Caki2 (cell line): ENCODE measurements around the gene NKRF. TPM values are rescaled to one million over a fixed set of nuclear protein-coding genes. Genes with fewer than 3 reads are reported as not detected.

Experiments used
- DNase-seq: peaks from one replicate; pipeline ENCODE4 v3.0.0-alpha.2; 2015; ENCODE audit warnings: low read depth
- in situ Hi-C: cut with HindIII; loops from 2 replicates; pipeline ENCODE4 v1.10.0; 2016; ENCODE audit warnings: low sequenced_read_pairs, low pct_unique_long_range_greater_than_20kb, mixed read lengths
- total RNA-seq: library from RNA; depleted of rRNA; stranded (reverse); fragments of >200 nt; shearing (Covaris generic); gene quantifications from 2 replicates; pipeline ENCODE4 v1.2.3, GENCODE V29; 2014; ENCODE audit warnings: low replicate concordance

The NKRF gene
- total RNA-seq, 1 experiment from 2014 or later, result 5.2 TPM

DNA sequence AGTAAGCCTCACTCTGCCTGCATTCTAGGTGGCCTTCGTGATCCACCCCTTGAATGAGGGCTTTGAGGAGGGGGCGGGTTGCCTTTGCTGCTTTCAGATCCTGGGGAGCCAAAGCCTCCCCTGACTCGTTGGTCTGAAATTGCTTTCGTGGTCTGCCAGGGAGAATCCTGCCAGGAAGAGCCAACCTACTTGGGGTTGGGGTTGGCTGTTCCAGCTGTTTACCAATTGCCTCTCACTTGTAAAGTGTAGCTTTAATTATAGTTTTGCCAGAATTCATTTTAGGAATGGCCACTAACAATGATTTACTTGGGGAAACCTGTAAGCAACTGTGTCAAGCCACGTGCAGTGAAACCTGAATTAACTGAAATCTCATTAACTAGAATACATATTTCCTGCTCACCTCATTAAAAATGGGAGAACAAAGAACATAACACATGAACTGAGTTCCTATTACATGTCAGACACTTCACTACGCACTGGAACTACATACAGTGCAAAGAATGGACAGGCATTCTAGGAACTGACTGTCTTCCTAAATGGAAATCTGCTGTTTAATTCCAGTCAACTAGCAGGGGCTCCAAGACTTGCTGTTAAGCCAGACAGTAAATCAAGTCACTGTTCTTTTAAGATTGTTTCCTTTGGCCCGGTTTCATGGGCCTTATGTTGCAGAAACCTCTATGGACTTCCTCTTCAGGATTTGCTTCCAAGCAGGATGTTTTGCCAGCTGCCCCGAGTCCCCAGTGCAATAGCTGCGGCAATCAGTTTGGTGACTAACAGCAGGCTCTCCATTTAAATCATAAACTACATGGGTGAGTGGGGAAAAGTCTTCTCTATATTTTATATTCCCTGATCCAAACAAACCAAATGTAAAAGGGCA is 16.4 kb upstream of the NKRF start:
- in situ Hi-C loops, result no loop called here
- no peak for DNase-seq

DNA sequence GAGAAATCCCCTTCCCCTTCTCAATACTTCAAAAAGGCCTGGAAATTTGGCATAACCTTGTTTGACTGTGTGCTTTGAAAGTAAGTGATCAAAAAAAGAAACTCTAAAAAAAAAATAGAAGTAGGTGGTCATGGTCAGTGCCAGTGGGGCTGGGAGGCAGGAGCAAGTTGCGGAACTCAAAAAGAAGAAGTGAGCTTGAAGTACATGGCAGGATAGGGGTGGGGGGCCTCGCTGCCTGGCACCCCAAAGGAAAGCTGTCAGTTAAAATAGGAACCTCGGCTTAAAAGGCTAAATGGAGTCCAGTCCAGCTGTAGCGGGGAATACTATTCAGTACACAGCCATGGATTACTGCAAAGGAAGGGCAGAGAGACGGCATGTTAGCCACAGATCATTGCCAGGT is 12.2 kb upstream of the NKRF start:
- in situ Hi-C loops, result no loop called here
- no peak for DNase-seq

DNA sequence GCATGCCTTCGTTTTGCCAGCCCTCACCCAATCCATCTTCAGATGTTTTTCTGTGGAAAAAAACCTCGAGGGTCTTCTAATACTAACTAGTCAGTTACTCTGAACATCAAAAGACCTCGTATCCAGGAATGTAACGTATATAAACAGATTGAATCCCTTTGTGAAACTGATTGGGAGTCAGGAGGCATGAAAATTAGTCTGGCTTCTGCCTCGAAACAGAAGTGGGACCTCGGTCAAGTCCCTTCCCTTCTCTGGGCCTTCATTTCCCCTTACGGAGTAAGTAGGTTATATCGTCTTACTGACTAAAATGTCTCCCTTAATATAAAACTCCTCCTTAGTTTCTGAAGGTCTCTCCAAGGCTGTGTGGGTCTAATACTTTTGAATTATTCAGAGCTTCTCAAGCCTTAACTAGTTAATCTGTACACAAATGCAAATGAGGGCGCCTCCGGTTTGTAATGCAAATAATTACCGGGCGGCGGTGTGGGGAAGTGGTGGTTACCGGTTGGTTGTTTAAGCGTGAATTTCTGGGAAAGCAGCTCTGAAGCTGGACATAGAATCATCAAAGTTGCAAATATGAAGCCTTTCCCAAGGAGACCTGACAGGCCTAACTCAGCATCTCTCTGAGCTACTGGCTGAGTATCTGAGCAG is 11.4 kb upstream of the NKRF start:
- no peak for DNase-seq
- in situ Hi-C loops, result no loop called here

DNA sequence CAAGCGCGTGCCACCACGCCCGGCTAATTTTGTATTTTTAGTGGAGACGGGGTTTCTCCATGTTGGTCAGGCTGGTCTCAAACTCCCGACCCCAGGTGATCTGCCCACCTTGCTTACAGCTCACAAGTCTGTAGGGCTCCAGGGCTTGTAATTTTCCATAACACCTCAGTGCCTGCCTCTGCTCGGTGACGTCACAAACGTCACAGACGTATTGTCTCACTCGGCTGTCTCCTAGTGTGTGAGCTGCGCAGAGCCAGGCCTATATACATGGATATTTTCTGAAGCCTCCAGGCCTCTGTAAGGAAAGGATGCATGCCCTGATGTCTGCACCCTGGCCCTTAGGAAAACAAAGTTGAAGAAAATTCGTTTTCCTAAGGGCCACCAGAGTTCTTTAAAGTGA is 8.6 kb upstream of the NKRF start:
- in situ Hi-C loops, result no loop called here
- DNase-seq, result no peak

DNA sequence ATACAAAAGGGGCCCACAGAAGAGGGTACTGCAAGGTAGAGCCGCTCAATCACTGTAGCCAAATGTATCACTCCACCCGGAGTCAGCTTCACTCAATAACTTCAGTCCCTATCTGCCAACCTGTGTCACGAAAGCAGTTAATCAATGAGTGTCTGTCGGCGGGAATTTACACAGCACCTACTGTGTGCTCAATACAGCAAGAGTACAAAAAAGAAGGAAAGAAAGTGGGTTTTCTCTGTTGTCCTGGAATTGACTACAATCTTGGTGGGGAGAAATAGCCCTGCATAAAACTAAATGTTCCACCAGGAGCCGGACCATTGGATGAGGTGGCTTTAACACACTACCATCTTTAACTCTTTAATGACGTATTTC is 780 bp upstream of the NKRF start:
- no peak for DNase-seq
- in situ Hi-C loops, result no loop called here

DNA sequence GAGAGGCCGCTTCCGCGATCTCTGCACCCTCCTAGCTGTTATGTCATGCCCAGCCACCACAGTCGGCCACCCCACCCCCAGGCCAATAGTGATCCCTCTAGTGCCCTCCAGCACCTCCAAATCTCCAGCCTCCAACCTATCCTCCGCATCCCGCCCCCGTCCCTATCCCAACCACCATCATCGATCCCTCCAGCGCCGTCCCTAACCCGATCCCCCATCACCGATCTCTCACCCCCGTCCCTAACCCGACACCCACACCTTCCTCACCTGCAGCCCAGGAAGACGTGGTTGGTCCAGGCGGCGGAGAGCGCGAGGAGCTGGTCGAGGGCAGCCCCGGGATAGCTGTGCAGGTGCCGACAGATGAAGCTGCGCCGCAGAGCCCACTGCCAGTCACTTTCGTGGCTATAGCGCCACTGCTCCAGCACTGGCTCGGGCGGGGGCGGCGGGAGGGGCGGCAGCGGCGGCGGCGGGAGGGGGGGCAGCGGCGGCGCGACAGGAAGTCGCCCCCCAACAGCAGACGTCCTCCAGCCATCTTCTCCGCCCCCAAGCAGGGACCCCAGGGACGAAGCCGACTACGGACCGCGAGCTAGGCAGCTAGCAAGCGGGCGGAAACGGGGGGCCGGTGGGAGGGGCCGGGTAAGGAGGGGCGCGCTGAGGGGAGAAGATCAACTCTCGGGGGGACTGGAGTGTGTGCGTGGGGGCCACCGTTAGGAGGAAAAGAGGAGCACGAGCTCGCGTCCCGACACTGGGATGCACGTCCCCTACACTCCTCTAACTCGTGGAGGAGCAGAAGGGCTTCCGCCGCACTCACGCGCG is 552 bp downstream of the NKRF start:
- no peak for DNase-seq
- in situ Hi-C loops, result no loop called here

DNA sequence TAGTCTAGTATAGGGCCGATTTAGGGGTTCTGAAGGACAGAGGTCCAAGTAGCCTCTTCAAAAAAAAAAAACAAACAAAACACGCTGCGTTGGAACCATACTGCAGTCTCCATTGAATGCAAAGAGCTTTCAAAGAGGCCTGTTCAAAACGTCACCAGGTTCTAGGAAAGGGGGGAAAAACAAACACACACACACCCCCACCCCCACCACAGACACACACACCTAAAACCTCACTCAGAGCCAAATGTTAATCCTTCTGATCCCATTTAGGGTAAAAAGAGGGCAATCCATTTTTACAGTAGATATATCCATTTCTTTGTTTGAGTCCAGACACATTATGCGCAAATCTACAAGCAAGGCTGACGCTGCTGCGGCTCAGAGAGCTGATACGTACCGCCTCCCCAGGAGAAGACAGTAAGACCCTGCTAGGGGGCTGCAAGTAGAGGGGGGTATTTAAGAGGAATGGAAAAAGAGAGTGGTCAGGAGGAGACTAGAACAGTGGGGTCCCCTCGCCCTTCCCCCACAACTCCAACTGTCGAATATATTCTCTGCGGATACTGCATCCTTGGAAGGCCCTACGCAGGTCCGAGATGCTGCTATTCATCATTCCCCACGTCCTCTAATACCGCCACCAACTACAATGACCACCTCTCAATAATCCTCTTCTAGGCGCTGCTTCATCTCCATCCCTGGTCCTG is 1.3 kb downstream of the NKRF start:
- no peak for DNase-seq
- in situ Hi-C loops, result no loop called here

DNA sequence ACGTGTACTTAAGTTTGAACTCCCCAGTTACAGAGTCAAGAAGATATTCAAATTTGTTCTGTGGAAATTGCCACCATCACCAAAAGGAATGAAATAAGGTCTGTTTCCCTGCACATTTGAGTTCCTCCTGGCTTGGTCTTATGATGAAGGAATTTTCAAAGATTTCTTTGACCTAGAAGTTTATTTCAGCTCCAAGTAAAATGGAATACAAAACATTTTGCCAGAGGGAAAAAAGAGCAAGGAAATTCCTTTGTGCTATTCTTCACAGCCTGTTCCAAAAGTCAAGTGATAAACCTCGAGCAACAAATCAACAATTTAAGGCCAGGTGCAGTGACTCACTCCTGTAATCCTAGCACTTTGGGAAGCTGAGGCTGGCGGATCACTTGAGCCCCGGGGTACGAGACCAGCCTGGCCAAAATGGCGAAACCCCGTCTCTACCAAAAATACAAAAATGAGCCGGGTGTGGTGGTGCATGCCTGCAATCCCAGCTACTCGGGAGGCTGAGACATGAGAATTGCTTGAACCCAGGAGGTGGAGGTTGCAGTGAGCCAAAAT is 3.4 kb downstream of the NKRF start:
- in situ Hi-C loops, result no loop called here
- no peak for DNase-seq

DNA sequence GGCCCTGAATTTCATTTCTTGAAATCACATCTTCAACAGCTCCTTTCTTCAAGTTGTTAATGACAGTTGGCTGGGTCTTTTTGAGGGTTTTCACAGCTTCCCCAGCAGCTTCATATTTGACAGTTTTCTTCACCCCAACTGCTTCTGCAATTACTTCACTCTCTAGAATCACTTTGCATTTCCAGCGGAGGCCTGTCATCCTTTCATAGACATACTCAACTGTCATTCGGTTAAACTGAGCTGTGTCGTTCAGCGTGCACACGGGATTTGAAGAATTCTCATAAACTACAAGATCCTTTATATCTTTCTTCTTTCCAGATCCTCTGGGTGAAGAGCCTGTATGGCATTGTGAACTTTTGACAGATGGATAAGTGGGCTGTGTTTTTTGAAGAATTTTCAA is 16.4 kb downstream of the NKRF start:
- no peak for DNase-seq
- in situ Hi-C loops, result no loop called here

DNA sequence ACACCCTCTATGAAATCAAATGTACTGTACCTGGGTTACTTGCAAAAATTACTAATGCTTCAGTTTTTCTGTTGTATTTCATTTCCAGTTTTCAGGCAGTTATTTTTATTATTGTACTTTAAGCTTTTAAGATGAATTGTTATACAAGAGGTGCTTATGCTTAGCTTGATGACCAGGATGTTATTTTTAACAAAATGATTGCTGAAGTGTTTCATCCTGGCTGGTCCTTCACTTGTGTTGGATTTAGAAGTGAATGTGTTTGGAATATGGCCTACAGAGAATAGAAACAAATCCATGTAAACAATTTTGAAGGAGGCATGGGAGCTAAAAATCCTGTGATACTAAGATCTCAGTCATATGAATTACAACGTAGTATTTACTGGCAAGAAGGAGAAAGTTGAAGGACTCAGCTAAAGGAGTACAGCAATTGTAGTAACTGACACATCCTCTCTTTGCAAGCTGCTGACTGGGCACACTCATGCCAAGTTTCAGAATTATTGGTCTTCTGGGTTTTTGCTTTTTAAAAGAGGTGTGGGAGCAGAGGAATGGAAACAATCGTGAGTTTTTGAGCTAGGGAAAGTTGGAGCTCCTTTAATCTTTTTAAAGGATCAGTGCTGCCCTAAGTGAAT is 22.7 kb downstream of the NKRF start:
- no peak for DNase-seq
- in situ Hi-C loops, result no loop called here

DNA sequence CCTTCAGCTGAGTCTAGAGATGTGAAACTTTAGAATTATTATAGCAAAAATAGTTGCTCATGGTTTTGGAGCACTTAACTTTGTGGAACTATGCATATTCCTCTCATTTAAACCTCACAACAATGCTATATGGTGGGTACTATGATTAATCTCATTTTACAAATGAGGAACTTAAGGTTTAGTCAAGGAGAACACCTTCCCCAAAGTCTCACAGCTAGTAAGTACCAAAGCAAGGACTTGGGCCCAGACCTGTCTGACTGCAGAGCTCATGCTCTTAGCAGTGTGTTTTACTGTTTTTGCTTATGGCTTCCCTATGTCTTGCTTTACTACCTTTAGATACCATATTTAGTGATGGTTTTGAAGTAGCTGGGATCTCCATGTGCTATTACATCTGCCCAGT is 26.8 kb downstream of the NKRF start:
- in situ Hi-C loops, result no loop called here
- DNase-seq, result no peak

DNA sequence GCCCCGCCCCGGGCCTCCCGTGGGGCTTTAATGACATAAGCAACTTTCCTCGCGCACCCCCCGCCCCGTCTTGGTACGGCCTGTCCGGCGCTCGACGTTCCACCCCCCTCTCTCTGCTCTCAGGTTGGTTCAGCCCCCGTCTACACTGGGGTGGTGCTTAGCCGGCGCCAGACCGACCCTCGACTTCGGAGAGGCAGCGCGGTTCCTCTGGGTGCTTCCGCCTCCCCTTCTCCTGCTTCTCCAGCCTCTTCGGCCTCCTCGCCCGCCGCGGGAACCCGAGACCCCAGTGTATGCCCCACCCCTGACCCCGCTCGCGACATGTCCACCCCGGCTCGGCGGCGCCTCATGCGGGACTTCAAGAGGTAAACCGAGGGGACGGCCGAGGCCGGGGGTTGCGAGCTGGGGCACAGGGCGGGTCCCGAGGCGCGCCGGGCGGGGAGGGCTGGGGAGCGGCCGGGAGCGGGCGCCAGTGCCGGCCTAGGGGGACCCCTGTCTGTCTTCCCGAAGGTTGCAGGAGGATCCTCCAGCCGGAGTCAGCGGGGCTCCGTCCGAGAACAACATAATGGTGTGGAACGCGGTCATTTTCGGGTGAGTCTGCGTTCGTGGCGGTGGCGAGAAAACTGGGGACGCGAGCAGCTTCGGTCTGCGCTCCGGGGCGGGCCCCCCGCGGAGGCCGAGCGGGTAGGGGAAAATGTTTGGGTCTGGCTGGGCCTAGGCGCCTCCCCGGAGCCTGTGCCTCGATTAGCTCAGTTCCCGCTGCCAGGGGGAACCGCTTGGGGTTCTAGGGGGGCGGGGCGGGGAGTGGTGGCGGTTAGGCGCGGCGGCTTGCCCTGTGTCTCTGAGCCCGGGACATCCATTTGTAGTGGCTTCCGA is 31.6 kb downstream of the NKRF start, which contains the start of gene UBE2A:
Gene UBE2A (plus strand): TSS at position 170 of the 873 bp plus-strand sequence. CDS start 149 bp downstream, at position 319.
- peak; percentile 86 for DNase-seq
- in situ Hi-C loops, result no loop called here

DNA sequence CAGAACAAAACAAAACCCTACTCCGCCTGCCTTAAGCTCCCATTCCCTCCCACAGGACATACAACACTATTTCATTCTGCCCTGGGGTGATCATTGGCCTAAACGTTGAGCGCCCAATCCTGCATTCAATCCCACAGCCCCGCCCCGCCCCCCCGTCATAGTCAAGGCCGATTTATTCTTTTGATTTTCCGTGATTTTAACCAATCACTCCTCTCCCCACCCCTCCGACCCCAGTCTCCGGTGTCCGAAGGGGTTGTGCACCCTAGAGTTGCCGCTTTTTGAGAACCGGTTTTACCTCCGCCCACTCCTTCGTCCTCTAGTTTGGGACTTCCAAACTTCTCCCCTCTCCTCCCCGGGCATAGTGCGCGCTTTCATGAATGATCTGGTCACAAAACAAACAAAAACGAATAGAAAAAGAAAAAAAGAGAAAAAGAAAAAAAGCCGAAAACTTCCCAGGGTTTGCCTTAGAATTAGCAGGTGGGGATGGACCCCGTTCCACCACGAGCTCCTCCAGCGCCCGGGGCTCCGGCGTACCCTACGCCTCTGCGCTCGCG is 32.3 kb downstream of the NKRF start:
- DNase-seq, result no peak

DNA sequence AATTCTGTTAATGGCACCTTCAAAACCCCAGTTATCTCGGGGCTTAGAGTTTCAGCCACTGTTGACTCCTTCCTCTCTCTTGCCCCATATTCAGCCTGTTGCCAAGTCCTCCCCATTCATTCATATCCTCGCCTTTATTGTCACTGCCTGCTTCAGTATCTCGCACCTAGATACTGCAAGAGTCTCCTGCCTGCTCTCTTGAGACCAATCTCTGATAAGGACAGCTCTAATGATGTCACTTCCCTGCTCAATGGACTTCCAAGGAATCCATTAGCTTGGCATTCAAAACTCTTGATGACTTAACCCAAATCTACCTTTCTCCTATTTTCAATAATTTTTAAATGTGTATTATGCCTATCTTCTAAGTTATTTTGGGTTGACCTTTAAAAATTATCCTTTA is 33.0 kb downstream of the NKRF start:
- no peak for DNase-seq
- in situ Hi-C loops, result no loop called here

More for the DNA sequence above, 32.3 kb downstream of the NKRF start:
- in situ Hi-C loops, result no loop called here

DNA sequence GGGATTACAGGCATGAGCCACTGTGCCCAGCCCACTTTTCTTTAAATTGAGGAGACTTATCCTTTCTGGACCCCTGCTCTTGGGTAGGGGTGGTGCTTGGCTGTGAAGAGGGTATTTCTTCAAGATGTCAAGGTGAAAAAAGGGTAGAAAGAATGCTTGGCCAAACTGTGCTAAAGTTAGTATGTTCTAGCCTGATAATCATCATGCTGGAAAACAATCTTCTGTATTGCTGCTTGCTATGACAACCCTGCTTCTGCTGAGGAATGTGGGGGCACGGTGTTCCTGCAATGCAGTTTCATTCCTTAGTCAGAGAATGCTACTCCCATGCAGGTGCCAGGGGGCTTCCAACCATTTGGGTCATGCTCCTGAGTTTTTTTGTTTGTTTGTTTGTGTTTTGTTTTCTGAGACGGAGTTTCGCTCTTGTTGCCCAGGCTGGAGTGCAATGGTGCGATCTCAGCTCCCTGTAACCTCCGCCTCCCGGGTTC is 35.8 kb downstream of the NKRF start:
- no peak for DNase-seq
- in situ Hi-C loops, result no loop called here

DNA sequence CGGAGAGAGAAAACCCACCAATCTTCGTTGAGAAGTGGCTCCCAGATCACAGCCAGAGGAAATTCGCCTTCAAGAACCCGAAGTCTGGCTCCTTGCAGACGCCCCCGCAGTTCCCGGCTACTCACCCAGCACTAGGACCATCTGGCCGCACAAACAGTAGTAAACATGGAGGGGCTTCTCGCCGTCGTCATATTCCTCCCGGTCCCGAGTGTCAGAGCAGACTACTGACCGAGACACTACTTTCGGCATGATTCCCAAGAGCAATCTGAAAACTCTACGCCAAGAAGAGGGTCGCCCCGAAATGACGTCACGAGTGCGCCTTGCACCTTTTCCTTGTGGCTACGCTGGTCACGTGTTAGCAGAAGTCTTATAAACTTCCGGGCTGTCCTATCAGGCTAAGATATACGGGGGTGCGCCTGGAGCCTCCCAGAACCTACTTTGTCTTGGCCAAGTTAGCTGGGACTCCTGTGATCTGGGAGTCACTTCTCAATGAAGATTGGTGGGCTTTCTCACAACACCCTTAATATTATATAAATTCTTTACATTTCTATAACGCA is 41.0 kb downstream of the NKRF start, which contains the start of gene STEEP1:
Gene STEEP1 (minus strand): TSS at position 303 of the 557 bp plus-strand sequence. CDS start 54 bp downstream, at position 249.
- in situ Hi-C loops, result no loop called here
- peak; percentile 73 for DNase-seq
